ENCODE measurements around the gene ARHGAP24.
"Not testable (repeated sequence)": the region's sequence is repeated elsewhere in the genome, so short reads cannot be mapped to it uniquely, and the experiment has no call there.

ARHGAP24 gene

GRCh38 chr4:85824166-85824945 is 349.4 kb downstream of the ARHGAP24 start:
- no peak for DNase-seq

GRCh38 chr4:85826060-85826678 is 351.2 kb downstream of the ARHGAP24 start:
- no peak for DNase-seq

- no peak for DNase-seq
Observed at GRCh38 chr4:85828027-85828890, 353.3 kb downstream of the ARHGAP24 start.

GRCh38 chr4:85829276-85830051 is 354.5 kb downstream of the ARHGAP24 start:
- DNase-seq: no peak

- no peak for DNase-seq
Observed at GRCh38 chr4:85831647-85832046, 356.7 kb downstream of the ARHGAP24 start.

GRCh38 chr4:85833302-85833701 is 358.4 kb downstream of the ARHGAP24 start:
- DNase-seq: no peak

- DNase-seq: no peak
Observed at GRCh38 chr4:85834934-85835333, 360.0 kb downstream of the ARHGAP24 start.

- DNase-seq: no peak
Observed at GRCh38 chr4:85836588-85837438, 361.9 kb downstream of the ARHGAP24 start.

- no peak for DNase-seq
Observed at GRCh38 chr4:85837439-85837733, 362.4 kb downstream of the ARHGAP24 start.

- DNase-seq: not testable (repeated sequence)
Observed at GRCh38 chr4:85839981-85840451, 365.1 kb downstream of the ARHGAP24 start.

- no peak for DNase-seq
Observed at GRCh38 chr4:85842540-85842939, 367.6 kb downstream of the ARHGAP24 start.

- not testable (repeated sequence) for DNase-seq
Observed at GRCh38 chr4:85853740-85854139, 378.8 kb downstream of the ARHGAP24 start.

GRCh38 chr4:85854546-85854945 is 379.6 kb downstream of the ARHGAP24 start:
- no peak for DNase-seq

- DNase-seq: no peak
Observed at GRCh38 chr4:85860066-85860740, 385.3 kb downstream of the ARHGAP24 start.

GRCh38 chr4:85861064-85861765 is 386.3 kb downstream of the ARHGAP24 start:
- no peak for DNase-seq

GRCh38 chr4:85862896-85863295 is 387.9 kb downstream of the ARHGAP24 start:
- no peak for DNase-seq

- no peak for DNase-seq
Observed at GRCh38 chr4:85864259-85865205, 389.6 kb downstream of the ARHGAP24 start.

- no peak for DNase-seq
Observed at GRCh38 chr4:85865256-85865655, 390.3 kb downstream of the ARHGAP24 start.

- no peak for DNase-seq
Observed at GRCh38 chr4:85866508-85866907, 391.6 kb downstream of the ARHGAP24 start.
